ENCODE measurements around the gene SLC9A2. TPM values are rescaled to one million over a fixed set of nuclear protein-coding genes. Genes with fewer than 3 reads are reported as not detected.

Gene SLC9A2
- total RNA-seq, 4 donors from 2014 or later = under 0.01 to 0.29 (median 0.21) TPM; not detected in 1

GRCh38 chr2:102585847-102586404 is 33.4 kb upstream of the SLC9A2 start:
- DNase-seq = no peak

GRCh38 chr2:102588213-102588939 is 31.0 kb upstream of the SLC9A2 start:
- intact Hi-C loops (cut with DNase I; ENCODE audit: low total_unique reads) = no loop called here
- Histone ChIP-seq H3K4me1 (no peaks in the 10 kb centered on the region), H3K27ac (no peak overlapping the region), H3K36me3 (no peaks in the 10 kb centered on the region), H3K9me3 (no peaks in the 10 kb centered on the region), H3K27me3 (no peaks in the 10 kb centered on the region), H3K4me3 (no peak overlapping the region)
- TF ChIP-seq CTCF (IDR thresholded peaks at IDR 0.05) (no peak), POLR2A (IDR thresholded peaks at IDR 0.05) (no peak)
- no peak for DNase-seq

More at GRCh38 chr2:102585847-102586404, 33.4 kb upstream of the SLC9A2 start:
- Histone ChIP-seq H3K36me3 (no peaks in the 10 kb centered on the region), H3K27me3 (no peaks in the 10 kb centered on the region), H3K4me3 (no peak overlapping the region), H3K4me1 (no peaks in the 10 kb centered on the region), H3K27ac (no peak overlapping the region), H3K9me3 (no peaks in the 10 kb centered on the region)
- intact Hi-C loops (cut with DNase I; ENCODE audit: low total_unique reads) = no loop called here
- no peak for TF ChIP-seq POLR2A (IDR thresholded peaks at IDR 0.05)
- TF ChIP-seq CTCF (IDR thresholded peaks at IDR 0.05) = no peak

GRCh38 chr2:102589444-102589843 is 29.9 kb upstream of the SLC9A2 start:
- Histone ChIP-seq H3K27ac (no peak overlapping the region), H3K27me3 (no peaks in the 10 kb centered on the region), H3K36me3 (no peaks in the 10 kb centered on the region), H3K9me3 (no peaks in the 10 kb centered on the region), H3K4me3 (no peak overlapping the region), H3K4me1 (no peaks in the 10 kb centered on the region)
- intact Hi-C loops (cut with DNase I; ENCODE audit: low total_unique reads) = no loop called here
- DNase-seq = no peak
- TF ChIP-seq POLR2A (IDR thresholded peaks at IDR 0.05) (no peak), CTCF (IDR thresholded peaks at IDR 0.05) (no peak)

- no peak for DNase-seq
- intact Hi-C loops (cut with DNase I; ENCODE audit: low total_unique reads) = no loop called here
- H3K9me3 ChIP-seq = no peaks in the 10 kb centered on the region
- no peaks in the 10 kb centered on the region for H3K36me3 ChIP-seq
- H3K27ac ChIP-seq = no peak overlapping the region
- no peak overlapping the region for H3K4me3 ChIP-seq
- no peak for TF ChIP-seq CTCF (IDR thresholded peaks at IDR 0.05)
- TF ChIP-seq POLR2A (IDR thresholded peaks at IDR 0.05) = no peak
- no peaks in the 10 kb centered on the region for H3K27me3 ChIP-seq
- H3K4me1 ChIP-seq = no peaks in the 10 kb centered on the region
These were observed 27.8 kb upstream of the SLC9A2 start for GRCh38 chr2:102591491-102592045.

- Histone ChIP-seq H3K4me1 (no peaks in the 10 kb centered on the region), H3K36me3 (no peaks in the 10 kb centered on the region), H3K9me3 (no peaks in the 10 kb centered on the region), H3K27ac (no peak overlapping the region), H3K4me3 (no peak overlapping the region), H3K27me3 (no peaks in the 10 kb centered on the region)
- intact Hi-C loops (cut with DNase I; ENCODE audit: low total_unique reads) = no loop called here
- TF ChIP-seq CTCF (IDR thresholded peaks at IDR 0.05) = no peak
- no peak for DNase-seq
These were observed 26.8 kb upstream of the SLC9A2 start for GRCh38 chr2:102592601-102593000.
